Calu3 (cell line): ENCODE results near the gene MBNL2. TPM values are rescaled to one million over a fixed set of nuclear protein-coding genes. Genes with fewer than 3 reads are reported as not detected.

Experiments
- BruUV-seq: library from RNA; stranded (reverse); fragments of 400-500 nt; replicated peaks from 2 replicates; lab custom pipeline; 2021; lab: Mats Ljungman, UMichigan
- CTCF ChIA-PET: fragments of 300-600 bp; sonication (Branson Sonifier 250); formaldehyde crosslinking; loops from one replicate; lab custom pipeline; 2022; ENCODE audit warnings: antibody characterized with exemption; lab: Charles Lee
- DNase-seq: peaks from one replicate; pipeline ENCODE4 v3.0.0; 2022
- H3K27ac Mint-ChIP-seq: one replicate; pipeline ENCODE4 v1.8.0; 2022; ENCODE audit warnings: mixed read lengths; ENCODE audit not compliant: unreplicated experiment
- H3K27me3 Mint-ChIP-seq: one replicate; pipeline ENCODE4 v1.8.0; 2022; ENCODE audit warnings: mixed read lengths; ENCODE audit not compliant: unreplicated experiment
- H3K36me3 Mint-ChIP-seq: one replicate; pipeline ENCODE4 v1.8.0; 2022; ENCODE audit warnings: mild to moderate bottlenecking, moderate library complexity, mixed read lengths; ENCODE audit not compliant: insufficient read depth, unreplicated experiment
- H3K4me1 Mint-ChIP-seq: one replicate; pipeline ENCODE4 v1.8.0; 2022; ENCODE audit warnings: mild to moderate bottlenecking, low read depth, mixed read lengths; ENCODE audit not compliant: unreplicated experiment
- H3K4me3 Mint-ChIP-seq: one replicate; pipeline ENCODE4 v1.8.0; 2022; ENCODE audit warnings: mild to moderate bottlenecking, low read depth, moderate library complexity, mixed read lengths; ENCODE audit not compliant: unreplicated experiment
- H3K9me3 Mint-ChIP-seq: one replicate; pipeline ENCODE4 v1.8.0; 2022; ENCODE audit warnings: low read depth, mixed read lengths; ENCODE audit not compliant: unreplicated experiment
- intact Hi-C: fragments of 100-400 bp; cut with micrococcal nuclease; formaldehyde crosslinking; loops from one replicate; pipeline ENCODE4 v1.10.0; 2022; ENCODE audit not compliant: unreplicated experiment
- total RNA-seq: library from RNA; stranded (reverse); gene quantifications from 2 replicates; pipeline ENCODE4 v1.2.3, GENCODE V29; 2022
- TF ChIP-seq, protein P1 (sequence below): fragments of 200-600 bp; IDR thresholded peaks from one replicate; pipeline ENCODE4 v1.8.0; 2022; ENCODE audit warnings: antibody characterized with exemption; ENCODE audit not compliant: unreplicated experiment

MBNL2 gene
- total RNA-seq, 1 experiment from 2014 or later: 37.1 TPM

DNA sequence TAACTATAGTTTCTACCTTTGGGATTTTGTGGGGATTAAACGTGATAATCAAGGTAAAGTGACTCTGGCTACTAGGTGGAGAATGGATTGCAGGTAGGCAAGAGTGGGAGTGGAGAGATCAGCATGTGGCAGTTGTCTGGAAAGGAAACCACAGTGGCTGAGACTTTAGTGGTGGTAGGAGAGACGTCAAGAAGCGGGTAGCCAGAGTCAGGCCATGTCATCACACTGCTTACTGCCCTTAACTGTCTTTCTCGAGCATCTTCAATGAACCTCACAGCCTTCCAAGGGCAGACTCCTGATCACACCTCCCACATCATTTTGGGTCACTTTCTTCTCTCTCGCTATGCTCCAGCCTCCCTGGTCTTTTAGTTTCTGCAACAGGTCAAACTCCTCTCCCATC lies 28.6 kb upstream of the MBNL2 start:
- Mint-ChIP-seq H3K27ac (peak overlapping the region; percentile 97), H3K9me3 (peaks cover 2% of the 10 kb centered on the region)

DNA sequence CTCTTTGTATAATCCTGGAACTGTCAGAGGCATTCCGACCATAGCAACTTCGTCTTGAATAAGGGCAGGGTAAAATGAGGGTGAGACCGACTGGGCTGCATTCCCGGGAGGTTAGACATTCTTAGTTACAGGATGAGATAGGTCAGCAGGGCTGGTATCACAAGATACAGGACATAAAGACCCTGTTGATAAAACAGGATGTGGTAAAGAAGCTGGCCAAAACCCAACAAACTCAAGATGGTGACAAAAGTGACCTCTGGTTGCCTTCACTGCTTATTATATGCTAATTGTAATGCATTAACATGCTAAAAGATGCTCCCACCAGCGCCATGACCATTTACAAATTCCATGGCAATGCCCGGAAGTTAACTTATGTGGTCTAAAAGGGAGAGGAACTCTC lies 27.7 kb upstream of the MBNL2 start:
- peaks cover 50% of the 10 kb centered on the region for H3K4me1 Mint-ChIP-seq
- intact Hi-C loops: loop anchor here (5.0 kb wide), 1 partner anchor 82 kb away; no protein-coding TSS in a partner anchor
- BruUV-seq: no TSS peak
- H3K36me3 Mint-ChIP-seq: no peaks in the 10 kb centered on the region
- H3K4me3 Mint-ChIP-seq: no peak overlapping the region
- H3K9me3 Mint-ChIP-seq: peaks cover 2% of the 10 kb centered on the region
- TF ChIP-seq, protein P1, sequence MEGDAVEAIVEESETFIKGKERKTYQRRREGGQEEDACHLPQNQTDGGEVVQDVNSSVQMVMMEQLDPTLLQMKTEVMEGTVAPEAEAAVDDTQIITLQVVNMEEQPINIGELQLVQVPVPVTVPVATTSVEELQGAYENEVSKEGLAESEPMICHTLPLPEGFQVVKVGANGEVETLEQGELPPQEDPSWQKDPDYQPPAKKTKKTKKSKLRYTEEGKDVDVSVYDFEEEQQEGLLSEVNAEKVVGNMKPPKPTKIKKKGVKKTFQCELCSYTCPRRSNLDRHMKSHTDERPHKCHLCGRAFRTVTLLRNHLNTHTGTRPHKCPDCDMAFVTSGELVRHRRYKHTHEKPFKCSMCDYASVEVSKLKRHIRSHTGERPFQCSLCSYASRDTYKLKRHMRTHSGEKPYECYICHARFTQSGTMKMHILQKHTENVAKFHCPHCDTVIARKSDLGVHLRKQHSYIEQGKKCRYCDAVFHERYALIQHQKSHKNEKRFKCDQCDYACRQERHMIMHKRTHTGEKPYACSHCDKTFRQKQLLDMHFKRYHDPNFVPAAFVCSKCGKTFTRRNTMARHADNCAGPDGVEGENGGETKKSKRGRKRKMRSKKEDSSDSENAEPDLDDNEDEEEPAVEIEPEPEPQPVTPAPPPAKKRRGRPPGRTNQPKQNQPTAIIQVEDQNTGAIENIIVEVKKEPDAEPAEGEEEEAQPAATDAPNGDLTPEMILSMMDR: no peak
- CTCF ChIA-PET: no interaction called here
- H3K27me3 Mint-ChIP-seq: no peaks in the 10 kb centered on the region
- peak; percentile 54 for DNase-seq
- peak overlapping the region; percentile 97 for H3K27ac Mint-ChIP-seq

More for the DNA sequence above, 28.6 kb upstream of the MBNL2 start:
- intact Hi-C loops: loop anchor here (5.0 kb wide), 1 partner anchor 81 kb away; no protein-coding TSS in a partner anchor
- Mint-ChIP-seq H3K4me3 (peak overlapping the region; percentile 37), H3K36me3 (no peaks in the 10 kb centered on the region), H3K27me3 (no peaks in the 10 kb centered on the region), H3K4me1 (peaks cover 41% of the 10 kb centered on the region)
- BruUV-seq: no TSS peak
- CTCF ChIA-PET: no interaction called here
- DNase-seq: no peak
- TF ChIP-seq, protein P1: no peak

DNA sequence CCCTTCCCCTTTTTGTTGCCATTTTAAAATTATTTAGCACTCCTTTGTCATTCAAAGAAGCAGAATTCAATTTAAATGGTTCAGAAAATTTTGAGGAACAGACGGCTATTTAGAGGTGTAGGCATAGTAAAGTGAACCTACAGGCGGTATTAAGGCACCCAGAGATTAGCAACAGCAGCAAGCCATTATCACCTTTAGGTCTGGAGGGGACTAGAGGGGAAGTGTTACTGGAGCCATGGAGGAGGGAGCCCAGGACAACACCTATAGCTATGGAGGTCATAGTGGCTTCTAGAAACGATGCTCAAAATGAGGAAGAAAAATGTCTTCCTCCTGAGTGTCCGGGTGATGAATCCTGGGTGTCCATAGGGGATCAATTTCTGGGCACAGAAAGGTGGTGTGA lies 25.8 kb upstream of the MBNL2 start:
- TF ChIP-seq, protein P1: no peak
- H3K27me3 Mint-ChIP-seq: no peaks in the 10 kb centered on the region
- no peak overlapping the region for H3K4me3 Mint-ChIP-seq
- BruUV-seq: no TSS peak
- CTCF ChIA-PET: interaction anchor here (0.7 kb wide), 1 partner anchor 86 kb away, joined by 3 read pairs; no protein-coding TSS in a partner anchor
- DNase-seq: no peak
- H3K36me3 Mint-ChIP-seq: no peaks in the 10 kb centered on the region
- peaks cover 50% of the 10 kb centered on the region for H3K4me1 Mint-ChIP-seq
- intact Hi-C loops: no loop called here
- peaks cover 2% of the 10 kb centered on the region for H3K9me3 Mint-ChIP-seq
- H3K27ac Mint-ChIP-seq: no peak overlapping the region

- Mint-ChIP-seq H3K27ac (no peak overlapping the region), H3K27me3 (no peaks in the 10 kb centered on the region), H3K4me1 (peaks cover 29% of the 10 kb centered on the region), H3K4me3 (no peak overlapping the region), H3K9me3 (peaks cover 2% of the 10 kb centered on the region), H3K36me3 (no peaks in the 10 kb centered on the region)
- CTCF ChIA-PET: no interaction called here
- BruUV-seq: no TSS peak
- DNase-seq: no peak
- TF ChIP-seq, protein P1: no peak
- intact Hi-C loops: no loop called here
These were observed 23.4 kb upstream of the MBNL2 start for GRCh38 chr13:97198753-97199152.
